Skeletal muscle satellite cell (primary cell): ENCODE data around the gene FLT3.

Experiments used
- H3K27me3 ChIP-seq: 2 replicates; pipeline ENCODE4 v1.7.0; 2013; ENCODE audit warnings: low read length; ENCODE audit not compliant: control insufficient read depth, insufficient read depth
- H3K36me3 ChIP-seq: 2 replicates; pipeline ENCODE4 v1.7.0; 2013; ENCODE audit warnings: mild to moderate bottlenecking, control low read depth, low read length; ENCODE audit not compliant: insufficient read depth
- H3K4me1 ChIP-seq: 2 replicates; pipeline ENCODE4 v1.7.0; 2013; ENCODE audit warnings: low read length; ENCODE audit not compliant: control insufficient read depth, insufficient read depth
- H3K4me2 ChIP-seq: 2 replicates; pipeline ENCODE4 v1.7.0; 2013; ENCODE audit warnings: mild to moderate bottlenecking, low read length
- H3K4me3 ChIP-seq: 2 replicates; pipeline ENCODE4 v1.7.0; 2013; ENCODE audit warnings: low read length
- H3K9ac ChIP-seq: 2 replicates; pipeline ENCODE4 v1.7.0; 2013; ENCODE audit warnings: mild to moderate bottlenecking, low read depth, low read length, moderate library complexity
- H3K9me3 ChIP-seq: replicated peaks from 2 replicates; pipeline ENCODE4 v1.7.0; 2013; ENCODE audit warnings: mild to moderate bottlenecking, control low read depth, low read length

The FLT3 gene

DNA sequence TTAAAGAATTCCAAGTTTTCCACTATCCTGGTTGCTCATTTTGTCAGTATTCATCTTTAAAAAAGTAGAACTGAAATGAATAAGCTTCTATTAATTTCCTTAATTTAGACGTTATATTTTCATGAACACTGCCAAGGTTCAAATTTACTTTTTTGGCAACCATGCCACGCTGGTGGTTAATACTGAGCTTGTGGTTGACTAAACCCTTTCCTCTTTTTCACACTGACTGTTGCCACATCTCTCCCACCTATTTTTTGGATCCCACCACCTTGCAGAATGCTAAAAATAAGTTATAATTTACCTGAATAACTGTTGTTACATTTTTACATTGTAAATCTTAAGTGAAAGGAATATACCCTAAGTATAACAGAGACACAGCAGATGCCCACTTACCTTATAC is 45.0 kb downstream of the FLT3 start:
- Histone ChIP-seq H3K4me3 (no peak overlapping the region), H3K36me3 (no peaks in the 10 kb centered on the region), H3K4me2 (no peak overlapping the region), H3K9ac (no peak overlapping the region), H3K4me1 (no peaks in the 10 kb centered on the region), H3K27me3 (peaks cover 14% of the 10 kb centered on the region), H3K9me3 (no peaks in the 10 kb centered on the region)

DNA sequence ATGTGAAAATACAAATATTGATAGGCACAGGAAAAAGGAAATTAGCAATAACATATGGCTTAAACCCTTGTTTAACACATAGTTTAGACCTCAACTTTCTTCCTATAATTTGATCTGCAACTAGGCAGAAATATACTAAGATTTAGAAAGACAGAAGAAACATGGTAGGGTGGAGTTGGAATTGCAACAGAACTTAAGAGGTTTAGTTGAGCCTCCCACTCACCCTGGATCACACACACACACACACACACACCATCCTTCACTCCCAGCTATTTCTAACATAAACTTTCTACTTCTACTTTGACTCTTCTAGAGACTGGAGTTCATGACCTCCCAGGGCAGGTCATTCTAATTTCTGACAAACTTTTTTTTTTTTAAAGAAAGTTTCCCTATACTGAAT is 47.4 kb downstream of the FLT3 start:
- no peak overlapping the region for H3K4me3 ChIP-seq
- no peaks in the 10 kb centered on the region for H3K9me3 ChIP-seq
- no peak overlapping the region for H3K4me2 ChIP-seq
- H3K9ac ChIP-seq = no peak overlapping the region
- no peaks in the 10 kb centered on the region for H3K4me1 ChIP-seq
- peaks cover 20% of the 10 kb centered on the region for H3K27me3 ChIP-seq
- no peaks in the 10 kb centered on the region for H3K36me3 ChIP-seq

GRCh38 chr13:28049880-28050875 is 50.2 kb downstream of the FLT3 start:
- no peaks in the 10 kb centered on the region for H3K9me3 ChIP-seq
- no peaks in the 10 kb centered on the region for H3K4me1 ChIP-seq
- H3K9ac ChIP-seq = no peak overlapping the region
- H3K27me3 ChIP-seq = peaks cover 7% of the 10 kb centered on the region
- no peaks in the 10 kb centered on the region for H3K36me3 ChIP-seq
- H3K4me3 ChIP-seq = no peak overlapping the region
- H3K4me2 ChIP-seq = no peak overlapping the region

DNA sequence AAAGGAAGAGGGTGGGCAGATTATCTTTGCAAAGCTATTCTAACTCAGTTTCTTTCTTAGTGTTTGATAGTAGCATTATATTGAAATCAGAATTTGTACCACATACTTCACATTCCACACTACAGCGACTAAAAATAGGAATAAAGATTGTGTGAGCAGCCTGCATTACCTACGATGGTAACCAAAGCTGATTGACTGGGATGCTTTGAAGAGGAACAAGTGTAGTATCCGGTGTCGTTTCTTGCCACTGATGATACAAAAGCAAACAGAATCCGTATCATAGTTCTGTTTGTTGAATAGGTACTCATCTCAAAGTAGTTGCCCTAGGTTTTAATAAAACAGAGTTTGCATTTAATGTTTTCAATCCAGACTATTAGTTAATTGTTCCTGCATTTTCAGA is 51.2 kb downstream of the FLT3 start:
- no peak overlapping the region for H3K9ac ChIP-seq
- H3K27me3 ChIP-seq = peaks cover 7% of the 10 kb centered on the region
- H3K4me3 ChIP-seq = no peak overlapping the region
- H3K9me3 ChIP-seq = no peaks in the 10 kb centered on the region
- H3K36me3 ChIP-seq = no peaks in the 10 kb centered on the region
- no peaks in the 10 kb centered on the region for H3K4me1 ChIP-seq
- no peak overlapping the region for H3K4me2 ChIP-seq

- peaks cover 7% of the 10 kb centered on the region for H3K27me3 ChIP-seq
- no peak overlapping the region for H3K4me3 ChIP-seq
- H3K4me2 ChIP-seq = no peak overlapping the region
Measured at GRCh38 chr13:28048768-28049167, 51.6 kb downstream of the FLT3 start.

DNA sequence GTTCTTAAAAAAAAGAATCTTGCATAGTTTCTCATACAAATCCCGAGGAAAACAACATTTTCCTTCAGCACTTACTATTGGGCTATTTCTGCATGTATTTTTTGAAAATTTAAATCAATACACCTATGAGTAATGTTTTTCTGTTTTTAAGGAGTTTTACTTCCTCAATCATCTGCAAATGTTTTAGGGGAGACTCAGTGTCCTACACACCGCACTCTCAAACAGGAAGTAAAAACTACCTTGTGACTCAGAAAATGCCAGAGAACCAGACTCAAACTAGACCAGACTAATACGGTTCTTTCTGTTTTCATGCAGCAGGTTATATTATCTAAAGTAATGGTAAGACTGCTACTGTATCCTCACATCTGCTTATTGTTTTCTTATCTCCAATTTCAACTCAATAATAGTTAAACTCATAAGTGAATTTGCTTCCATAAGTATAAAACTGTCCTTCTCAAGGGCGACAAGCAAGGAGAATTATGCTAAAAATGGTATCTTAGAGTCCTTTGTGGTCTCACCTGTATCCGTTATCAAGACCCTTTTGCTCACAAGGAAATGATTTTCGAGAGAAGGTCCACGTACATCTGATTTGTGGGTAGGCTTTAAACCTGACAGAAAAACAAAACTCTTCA is 52.5 kb downstream of the FLT3 start:
- no peak overlapping the region for H3K4me2 ChIP-seq
- H3K27me3 ChIP-seq = peaks cover 7% of the 10 kb centered on the region
- H3K9me3 ChIP-seq = no peaks in the 10 kb centered on the region
- H3K9ac ChIP-seq = no peak overlapping the region
- no peak overlapping the region for H3K4me3 ChIP-seq
- no peaks in the 10 kb centered on the region for H3K4me1 ChIP-seq
- H3K36me3 ChIP-seq = no peaks in the 10 kb centered on the region

More at GRCh38 chr13:28048768-28049167, 51.6 kb downstream of the FLT3 start:
- H3K9me3 ChIP-seq = no peaks in the 10 kb centered on the region
- no peaks in the 10 kb centered on the region for H3K4me1 ChIP-seq
- no peaks in the 10 kb centered on the region for H3K36me3 ChIP-seq
- H3K9ac ChIP-seq = no peak overlapping the region

- Histone ChIP-seq H3K36me3 (no peaks in the 10 kb centered on the region), H3K4me2 (no peak overlapping the region), H3K27me3 (peaks cover 7% of the 10 kb centered on the region), H3K9me3 (no peaks in the 10 kb centered on the region), H3K9ac (no peak overlapping the region), H3K4me3 (no peak overlapping the region), H3K4me1 (no peaks in the 10 kb centered on the region)
Measured at GRCh38 chr13:28046981-28047380, 53.4 kb downstream of the FLT3 start.

GRCh38 chr13:28045861-28046260 is 54.5 kb downstream of the FLT3 start:
- no peak overlapping the region for H3K4me3 ChIP-seq
- no peaks in the 10 kb centered on the region for H3K36me3 ChIP-seq
- H3K27me3 ChIP-seq = peaks cover 7% of the 10 kb centered on the region
- no peak overlapping the region for H3K9ac ChIP-seq
- no peaks in the 10 kb centered on the region for H3K9me3 ChIP-seq
- no peak overlapping the region for H3K4me2 ChIP-seq
- no peaks in the 10 kb centered on the region for H3K4me1 ChIP-seq

DNA sequence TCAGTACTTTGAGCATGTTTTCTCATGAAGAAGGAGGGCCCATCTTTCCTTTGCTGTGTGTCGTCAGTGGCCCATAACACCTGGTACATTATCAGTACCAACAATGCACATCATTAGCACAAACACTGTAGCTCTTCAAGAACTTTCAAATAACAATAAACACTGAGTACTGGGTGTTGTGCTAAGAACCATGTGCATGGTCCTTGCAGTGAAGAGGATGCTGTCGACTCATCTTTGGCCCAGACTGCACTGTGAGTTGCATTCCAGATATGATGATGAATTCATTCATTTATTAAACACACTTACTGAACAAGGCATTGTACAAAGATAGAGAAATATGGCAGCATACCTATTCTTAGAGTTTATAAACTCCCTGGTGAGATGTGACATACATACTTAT is 55.8 kb downstream of the FLT3 start:
- no peak overlapping the region for H3K9ac ChIP-seq
- no peaks in the 10 kb centered on the region for H3K4me1 ChIP-seq
- H3K9me3 ChIP-seq = no peaks in the 10 kb centered on the region
- peaks cover 7% of the 10 kb centered on the region for H3K27me3 ChIP-seq
- H3K4me3 ChIP-seq = no peak overlapping the region
- H3K36me3 ChIP-seq = no peaks in the 10 kb centered on the region
- H3K4me2 ChIP-seq = no peak overlapping the region

DNA sequence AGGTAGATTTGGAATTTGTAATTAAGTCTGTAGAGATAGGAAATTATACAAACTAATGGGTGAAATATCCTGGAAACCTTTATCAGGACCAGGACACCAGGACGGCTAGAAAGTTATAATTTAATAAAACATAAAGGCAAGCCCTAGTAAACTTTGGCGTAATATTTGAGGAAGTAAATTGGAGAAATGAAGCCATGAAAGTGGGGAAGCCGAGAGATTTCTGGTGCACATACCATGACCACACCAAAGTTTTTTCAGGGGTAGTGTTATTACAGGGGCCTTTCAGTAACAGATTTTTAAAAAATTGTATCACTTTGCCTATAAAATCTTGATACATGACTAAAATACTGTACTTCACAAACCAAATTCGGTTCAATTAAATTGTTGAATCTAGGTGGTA is 57.2 kb downstream of the FLT3 start:
- H3K4me3 ChIP-seq = no peak overlapping the region
- no peaks in the 10 kb centered on the region for H3K4me1 ChIP-seq
- no peaks in the 10 kb centered on the region for H3K27me3 ChIP-seq
- no peaks in the 10 kb centered on the region for H3K36me3 ChIP-seq
- no peaks in the 10 kb centered on the region for H3K9me3 ChIP-seq
- no peak overlapping the region for H3K9ac ChIP-seq
- no peak overlapping the region for H3K4me2 ChIP-seq

DNA sequence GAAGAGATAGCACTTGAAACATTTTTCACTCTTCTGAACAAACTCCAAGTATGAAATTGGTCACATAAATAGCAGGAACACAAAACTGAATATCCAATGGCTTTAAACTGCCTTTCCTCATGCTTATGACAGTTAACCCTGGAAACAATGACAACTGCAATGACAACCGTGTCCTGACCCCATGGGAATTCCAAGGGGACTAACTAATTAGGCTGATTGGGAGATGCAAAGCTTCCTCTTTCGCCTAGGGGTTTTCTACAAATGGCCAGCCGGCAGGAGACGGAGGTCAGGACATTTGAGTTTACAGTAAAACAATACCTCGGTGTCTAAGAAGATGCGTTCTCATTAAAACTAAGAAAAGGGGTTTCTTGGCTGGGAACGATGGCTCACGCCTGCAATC is 58.9 kb downstream of the FLT3 start:
- Histone ChIP-seq H3K9ac (no peak overlapping the region), H3K4me1 (no peaks in the 10 kb centered on the region), H3K27me3 (no peaks in the 10 kb centered on the region)

More for the DNA sequence above, 58.9 kb downstream of the FLT3 start:
- Histone ChIP-seq H3K4me2 (no peak overlapping the region), H3K36me3 (no peaks in the 10 kb centered on the region), H3K4me3 (no peak overlapping the region), H3K9me3 (no peaks in the 10 kb centered on the region)
